ENCODE data around the gene ARHGAP24.

- TF ChIP-seq CTCF (IDR thresholded peaks at IDR 0.05) (no peak), POLR2A (IDR thresholded peaks at IDR 0.05) (no peak)
These were observed 182.0 kb downstream of the ARHGAP24 start for GRCh38 chr4:85656759-85657505.
